ENCODE measurements around the gene ZMPSTE24. TPM values are rescaled to one million over a fixed set of nuclear protein-coding genes. Genes with fewer than 3 reads are reported as not detected.

The ZMPSTE24 gene
- total RNA-seq, 4 donors from 2014 or later, result 14.9 to 29.8 (median 27.4) TPM

DNA sequence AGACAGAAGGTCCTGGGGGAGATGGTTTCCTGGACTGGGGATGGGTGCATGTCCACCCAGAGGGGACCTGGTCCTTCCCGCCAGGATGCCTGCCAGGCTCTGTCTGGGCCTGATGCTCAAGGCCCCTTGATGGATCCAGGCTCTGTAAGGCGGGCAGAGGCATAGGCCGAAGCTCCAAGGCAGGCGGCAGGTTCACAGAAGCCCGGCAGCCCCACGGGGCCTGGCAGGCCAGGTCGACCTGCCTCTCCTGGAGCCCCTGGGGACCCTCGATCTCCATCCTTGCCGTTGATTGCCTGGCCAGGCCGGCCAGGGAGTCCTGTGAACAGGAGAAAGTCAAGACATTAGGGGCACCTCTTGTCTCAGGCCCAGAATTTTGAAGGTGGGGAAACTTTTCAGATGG is 43.0 kb downstream of the ZMPSTE24 start:
- whole genome bisulfite sequencing, 2 donors, result 93 to 97% methylated on average over 8 to 10 of the region's 10 CpGs
- intact Hi-C loops (cut with DNase I; ENCODE audit: low total_unique reads), result no loop called here
- TF ChIP-seq, protein P1, sequence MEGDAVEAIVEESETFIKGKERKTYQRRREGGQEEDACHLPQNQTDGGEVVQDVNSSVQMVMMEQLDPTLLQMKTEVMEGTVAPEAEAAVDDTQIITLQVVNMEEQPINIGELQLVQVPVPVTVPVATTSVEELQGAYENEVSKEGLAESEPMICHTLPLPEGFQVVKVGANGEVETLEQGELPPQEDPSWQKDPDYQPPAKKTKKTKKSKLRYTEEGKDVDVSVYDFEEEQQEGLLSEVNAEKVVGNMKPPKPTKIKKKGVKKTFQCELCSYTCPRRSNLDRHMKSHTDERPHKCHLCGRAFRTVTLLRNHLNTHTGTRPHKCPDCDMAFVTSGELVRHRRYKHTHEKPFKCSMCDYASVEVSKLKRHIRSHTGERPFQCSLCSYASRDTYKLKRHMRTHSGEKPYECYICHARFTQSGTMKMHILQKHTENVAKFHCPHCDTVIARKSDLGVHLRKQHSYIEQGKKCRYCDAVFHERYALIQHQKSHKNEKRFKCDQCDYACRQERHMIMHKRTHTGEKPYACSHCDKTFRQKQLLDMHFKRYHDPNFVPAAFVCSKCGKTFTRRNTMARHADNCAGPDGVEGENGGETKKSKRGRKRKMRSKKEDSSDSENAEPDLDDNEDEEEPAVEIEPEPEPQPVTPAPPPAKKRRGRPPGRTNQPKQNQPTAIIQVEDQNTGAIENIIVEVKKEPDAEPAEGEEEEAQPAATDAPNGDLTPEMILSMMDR (IDR thresholded peaks at IDR 0.05), result no peak
- TF ChIP-seq POLR2A (IDR thresholded peaks at IDR 0.05), result no peak
- DNase-seq (ENCODE audit: low spot score in 2 of 2), result peak in 1 of 2 donors; percentile 60
- H3K4me3 ChIP-seq (ENCODE audit: low read depth, poor library complexity, severe bottlenecking), result no peak overlapping the region

DNA sequence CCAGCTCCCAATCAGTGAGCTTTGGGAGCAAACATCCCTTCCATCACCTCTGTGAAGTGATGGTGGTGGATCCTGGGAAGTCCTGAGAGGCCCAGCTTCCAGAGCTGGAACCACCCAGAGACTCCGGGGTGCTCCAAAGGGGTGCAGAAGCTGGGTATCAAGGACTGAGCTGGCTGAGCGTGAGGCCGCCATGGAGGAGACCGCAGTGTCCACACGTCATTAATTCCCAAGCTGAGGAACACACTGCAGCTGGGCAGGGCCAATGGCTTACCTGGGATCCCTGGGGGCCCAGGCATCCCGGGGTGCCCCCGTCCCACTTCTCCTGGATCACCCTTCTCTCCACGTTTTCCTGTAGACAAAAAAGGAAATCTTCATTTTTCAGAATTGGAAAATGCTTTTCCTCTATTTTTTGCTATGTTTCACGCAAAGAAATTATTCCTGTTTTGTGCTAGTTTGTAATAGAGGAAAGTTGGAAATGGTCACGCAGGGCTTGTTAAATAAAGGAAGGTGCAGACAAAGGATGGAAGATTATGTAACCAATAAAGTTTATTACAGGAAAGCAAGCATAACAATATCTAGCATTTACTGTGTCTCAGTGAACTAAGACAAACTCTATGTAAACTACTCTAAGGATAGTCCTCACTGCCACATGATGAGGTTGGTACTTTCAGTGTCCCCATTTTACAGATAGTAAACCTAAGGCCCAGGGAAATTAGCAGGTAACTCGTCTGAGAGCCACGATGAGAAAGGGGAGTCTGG is 43.7 kb downstream of the ZMPSTE24 start:
- whole genome bisulfite sequencing, 2 donors, result 90 to 92% methylated on average over 12 of the region's 12 CpGs
- TF ChIP-seq POLR2A (IDR thresholded peaks at IDR 0.05), result no peak
- TF ChIP-seq, protein P1 (IDR thresholded peaks at IDR 0.05), result no peak
- peak in 1 of 2 donors; percentile 72 for DNase-seq (ENCODE audit: low spot score in 2 of 2)
- H3K4me3 ChIP-seq (ENCODE audit: low read depth, poor library complexity, severe bottlenecking), result no peak overlapping the region
- intact Hi-C loops (cut with DNase I; ENCODE audit: low total_unique reads), result no loop called here

DNA sequence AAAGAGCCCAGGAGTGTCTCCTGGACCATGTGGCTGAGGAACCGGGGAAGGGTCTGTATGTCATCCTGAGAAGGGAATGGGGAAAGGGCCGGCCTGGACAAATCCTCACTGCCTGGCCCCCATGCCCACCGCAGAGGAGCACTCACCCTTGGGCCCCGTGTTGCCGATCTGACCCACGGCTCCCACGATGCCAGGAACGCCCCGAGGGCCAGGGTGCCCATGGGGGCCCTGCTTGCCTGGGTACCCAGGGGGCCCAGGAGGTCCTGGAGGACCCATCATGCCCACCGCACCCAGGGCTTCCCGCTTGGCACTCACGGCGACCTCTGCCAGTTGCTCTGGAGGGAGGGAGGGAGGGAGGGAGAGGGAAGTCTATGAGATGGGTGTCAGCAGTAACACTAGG is 44.4 kb downstream of the ZMPSTE24 start:
- WGBS, 2 donors, result 94% methylated on average over 10 to 13 of the region's 13 CpGs
- peak in 1 of 2 donors; percentile 68 for DNase-seq (ENCODE audit: low spot score in 2 of 2)
- H3K4me3 ChIP-seq (ENCODE audit: low read depth, poor library complexity, severe bottlenecking), result no peak overlapping the region
- TF ChIP-seq, protein P1 (IDR thresholded peaks at IDR 0.05), result no peak
- TF ChIP-seq POLR2A (IDR thresholded peaks at IDR 0.05), result no peak
- intact Hi-C loops (cut with DNase I; ENCODE audit: low total_unique reads), result no loop called here

DNA sequence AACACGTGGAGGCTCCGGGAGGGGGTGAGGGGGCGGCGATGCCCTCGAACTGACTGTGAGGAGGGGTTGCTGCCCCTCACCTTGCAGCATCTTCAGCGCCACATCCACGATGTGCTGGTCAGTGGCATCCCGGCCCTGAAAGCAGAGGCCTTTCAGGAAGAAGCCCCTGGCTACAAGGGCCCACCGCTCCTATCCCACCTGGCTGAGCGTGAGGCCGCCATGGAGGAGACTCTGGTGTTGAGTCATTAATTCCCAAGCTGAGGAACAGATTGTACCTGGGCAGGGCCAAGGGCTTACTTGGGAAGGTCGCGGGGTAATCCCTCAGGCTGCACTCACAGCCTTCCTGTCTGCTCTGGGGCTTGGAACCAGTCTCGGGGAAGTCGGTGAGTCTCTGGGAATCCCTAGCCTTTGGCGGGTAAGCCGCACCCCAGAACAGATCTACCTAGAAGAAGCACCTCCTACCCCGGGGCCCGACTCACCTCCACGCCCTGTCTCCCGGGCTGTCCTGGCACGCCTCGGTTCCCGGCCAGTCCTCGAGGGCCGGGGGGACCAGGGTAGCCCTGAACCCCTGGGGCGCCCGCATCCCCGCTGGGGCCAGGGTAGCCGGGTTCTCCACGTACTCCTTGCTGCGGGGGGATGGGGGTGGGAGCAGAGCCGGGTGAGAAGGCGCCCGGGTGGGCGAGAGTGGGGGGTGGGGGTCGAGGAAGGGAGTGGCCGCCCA is 45.2 kb downstream of the ZMPSTE24 start:
- peak in 1 of 2 donors; percentile 56 for DNase-seq (ENCODE audit: low spot score in 2 of 2)
- TF ChIP-seq POLR2A (IDR thresholded peaks at IDR 0.05), result no peak
- TF ChIP-seq, protein P1 (IDR thresholded peaks at IDR 0.05), result no peak
- no peak overlapping the region for H3K4me3 ChIP-seq (ENCODE audit: low read depth, poor library complexity, severe bottlenecking)
- WGBS, 2 donors, result 64 to 78% methylated on average over 18 to 23 of the region's 38 CpGs
- intact Hi-C loops (cut with DNase I; ENCODE audit: low total_unique reads), result no loop called here

DNA sequence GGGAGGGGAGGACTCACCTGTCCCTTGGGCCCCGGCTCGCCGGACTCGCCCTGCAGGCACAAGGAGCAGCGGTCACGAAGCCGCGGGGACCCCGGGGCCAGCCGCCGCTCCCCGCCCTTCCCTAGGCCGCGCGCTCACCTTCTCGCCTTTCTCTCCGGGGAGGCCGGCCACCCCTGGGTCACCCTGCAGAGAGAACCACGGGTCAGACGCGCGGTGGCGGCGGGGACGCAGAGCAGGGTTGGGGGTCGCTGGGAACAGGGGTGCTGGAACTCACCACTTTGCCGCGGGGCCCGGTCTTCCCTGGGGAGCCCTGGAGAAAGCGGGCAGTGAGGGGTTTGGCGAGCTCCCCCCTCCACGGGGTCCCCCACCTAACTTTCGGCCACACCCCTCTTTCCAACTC is 45.8 kb downstream of the ZMPSTE24 start:
- TF ChIP-seq, protein P1 (IDR thresholded peaks at IDR 0.05), result no peak
- TF ChIP-seq POLR2A (IDR thresholded peaks at IDR 0.05), result no peak
- intact Hi-C loops (cut with DNase I; ENCODE audit: low total_unique reads), result no loop called here
- DNase-seq (ENCODE audit: low spot score in 2 of 2), result peak in 1 of 2 donors; percentile 83
- 42 to 43% methylated on average over 14 to 33 of the region's 33 CpGs for WGBS, 2 donors
- no peak overlapping the region for H3K4me3 ChIP-seq (ENCODE audit: low read depth, poor library complexity, severe bottlenecking)

Data from lower leg skin (tissue), 4 donors.